SU-DHL-6 (cell line): ENCODE measurements around the gene FBXO5.

Experiments used
- CTCF ChIP-seq: fragments of 200-600 bp; sonication (generic); IDR thresholded peaks from one replicate; pipeline ENCODE4 v1.5.1; 2017; ENCODE audit warnings: antibody characterized with exemption, mild to moderate bottlenecking, low read length, moderate library complexity; ENCODE audit not compliant: insufficient read depth, poor library complexity, severe bottlenecking
- EZH2phosphoT487 ChIP-seq: fragments of 200-600 bp; sonication (generic), shearing (Covaris generic); conservative IDR thresholded peaks from 2 replicates; pipeline ENCODE4 v1.6.1; 2018; ENCODE audit warnings: mild to moderate bottlenecking, antibody characterized with exemption, low read length, moderate library complexity, mixed read lengths

DNA sequence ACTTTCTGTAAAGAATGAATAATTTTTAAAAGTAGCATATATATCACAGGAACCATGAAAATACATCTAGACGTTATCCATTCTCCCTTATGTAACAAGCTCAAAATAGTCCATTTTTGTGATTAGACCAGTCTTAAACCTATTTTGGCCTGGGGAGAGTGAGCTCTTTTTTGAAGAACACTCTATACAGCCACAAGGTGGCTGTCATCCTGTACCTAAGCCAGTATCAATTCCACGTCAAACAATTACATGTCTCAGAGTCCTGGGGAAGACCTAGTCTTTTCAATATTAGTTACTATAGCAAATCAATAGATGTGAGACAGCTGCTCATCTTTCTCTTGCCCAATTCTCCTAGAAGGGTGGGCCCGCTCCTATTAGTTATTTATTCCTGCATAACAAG is 28.4 kb downstream of the FBXO5 start:
- TF ChIP-seq CTCF (no peak), EZH2phosphoT487 (no peak)
